ENCODE results near the gene SLIT2. TPM values are rescaled to one million over a fixed set of nuclear protein-coding genes. Genes with fewer than 3 reads are reported as not detected.

Gene SLIT2
- polyA plus RNA-seq, 1 donor (not counting 4 experiments of a cell fraction or from before 2014, with no cell fraction given), result 7.5 TPM

DNA sequence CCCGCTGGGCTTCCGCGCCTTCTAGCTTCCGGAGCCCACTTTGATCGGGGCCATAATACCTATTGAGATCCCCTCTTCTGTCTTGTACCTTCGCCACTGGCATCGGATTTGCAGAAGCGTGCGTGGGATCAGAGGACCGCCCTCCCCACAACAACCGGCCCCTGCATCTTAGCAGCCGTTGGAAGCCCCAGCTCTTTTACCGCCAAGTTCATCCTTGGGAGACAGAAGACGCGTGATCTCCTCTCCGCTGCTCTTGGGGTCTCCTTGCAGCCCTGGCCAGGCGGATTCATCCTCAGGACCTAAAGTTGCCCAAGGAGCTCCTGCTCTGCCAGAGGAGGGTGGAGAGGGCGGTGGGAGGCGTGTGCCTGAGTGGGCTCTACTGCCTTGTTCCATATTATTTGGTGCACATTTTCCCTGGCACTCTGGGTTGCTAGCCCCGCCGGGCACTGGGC, 1.6 kb downstream of the SLIT2 start:
- no peak for FAIRE-seq
- no peak for DNase-seq (ENCODE audit: low read depth, low spot score)
- H3K4me3 ChIP-seq (ENCODE audit: control insufficient read depth in 2 of 3, extremely low read depth in 1 of 3, insufficient read depth in 2 of 3, low read depth in 1 of 3, low read length in 3 of 3), result peak overlapping the region; percentile 62 to 90 (median 84)
- H3K27me3 ChIP-seq (ENCODE audit: control insufficient read depth, extremely low read depth, insufficient read depth, low read length), result no peaks in the 10 kb centered on the region
- peak overlapping the region; percentile 91 for H2AFZ ChIP-seq (ENCODE audit: control insufficient read depth, low read length)
- H3K36me3 ChIP-seq (ENCODE audit: control insufficient read depth in 2 of 2, extremely low read depth in 1 of 2, insufficient read depth in 2 of 2, low read length in 2 of 2), result no peaks in the 10 kb centered on the region
- H3K4me2 ChIP-seq (ENCODE audit: control insufficient read depth, extremely low read depth, insufficient read depth, low read depth, low read length), result peak overlapping the region; percentile 94
- H3K9ac ChIP-seq (ENCODE audit: control insufficient read depth, extremely low read depth, insufficient read depth, low read length), result peak overlapping the region; percentile 81
- H4K20me1 ChIP-seq (ENCODE audit: control insufficient read depth, extremely low read depth, insufficient read depth, low read length), result no peaks in the 10 kb centered on the region
- no peaks in the 10 kb centered on the region for H3K9me3 ChIP-seq (ENCODE audit: control insufficient read depth, low read depth, low read length)
- dilution Hi-C loops (cut with MboI; ENCODE audit: extremely low pct_ligation_motif_present, low sequenced_read_pairs), result no loop called here
- H3K4me1 ChIP-seq (ENCODE audit: control insufficient read depth, extremely low read depth, insufficient read depth, low read length), result peaks cover 19% of the 10 kb centered on the region
- H3K27ac ChIP-seq (ENCODE audit: control insufficient read depth, insufficient read depth, low read length), result no peak overlapping the region
- H3K79me2 ChIP-seq (ENCODE audit: control insufficient read depth, insufficient read depth, low read length), result peaks cover 41% of the 10 kb centered on the region
- no peaks in the 10 kb centered on the region for H3K9me1 ChIP-seq (ENCODE audit: control insufficient read depth, extremely low read depth, insufficient read depth, low read length)
- no peak for TF ChIP-seq EZH2 (IDR thresholded peaks at IDR 0.05; ENCODE audit: low read length)
- no peak for TF ChIP-seq CTCF (optimal IDR thresholded peaks at IDR 0.05 in 1 of 3, IDR thresholded peaks at IDR 0.05 in 1 of 3, conservative IDR thresholded peaks at IDR 0.05 in 1 of 3; ENCODE audit: extremely low read depth in 1 of 3, insufficient read depth in 2 of 3, low read length in 3 of 3)

DNA sequence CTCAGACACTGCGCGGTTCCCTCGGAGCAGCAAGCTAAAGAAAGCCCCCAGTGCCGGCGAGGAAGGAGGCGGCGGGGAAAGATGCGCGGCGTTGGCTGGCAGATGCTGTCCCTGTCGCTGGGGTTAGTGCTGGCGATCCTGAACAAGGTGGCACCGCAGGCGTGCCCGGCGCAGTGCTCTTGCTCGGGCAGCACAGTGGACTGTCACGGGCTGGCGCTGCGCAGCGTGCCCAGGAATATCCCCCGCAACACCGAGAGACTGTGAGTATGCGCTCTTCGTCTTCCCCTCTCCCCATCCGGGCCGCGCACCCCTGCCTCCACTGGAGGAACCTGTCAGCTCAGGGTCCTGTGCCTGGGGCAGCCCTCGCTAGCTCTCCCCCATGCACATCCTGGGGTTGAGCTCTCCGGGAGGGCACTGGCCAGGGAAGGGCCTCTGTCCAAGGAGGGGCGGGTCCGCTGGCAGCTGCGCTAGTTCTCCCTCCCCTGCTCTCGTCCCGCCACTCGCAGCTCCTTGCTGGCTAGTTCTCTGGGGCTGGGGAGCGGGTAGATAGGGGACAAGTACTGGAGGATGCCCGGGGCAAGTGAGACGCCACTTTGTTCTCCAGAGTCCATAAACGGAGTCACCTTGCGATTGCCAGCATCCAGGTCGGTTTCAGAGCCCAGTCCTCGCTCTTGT, 2.2 kb downstream of the SLIT2 start:
- Histone ChIP-seq H3K9me1 (ENCODE audit: control insufficient read depth, extremely low read depth, insufficient read depth, low read length) (no peaks in the 10 kb centered on the region), H3K4me1 (ENCODE audit: control insufficient read depth, extremely low read depth, insufficient read depth, low read length) (peaks cover 17% of the 10 kb centered on the region), H3K4me2 (ENCODE audit: control insufficient read depth, extremely low read depth, insufficient read depth, low read depth, low read length) (peak overlapping the region; percentile 94), H3K9me3 (ENCODE audit: control insufficient read depth, low read depth, low read length) (no peaks in the 10 kb centered on the region), H3K27ac (ENCODE audit: control insufficient read depth, insufficient read depth, low read length) (peak overlapping the region; percentile 67), H3K27me3 (ENCODE audit: control insufficient read depth, extremely low read depth, insufficient read depth, low read length) (no peaks in the 10 kb centered on the region), H3K36me3 (ENCODE audit: control insufficient read depth in 2 of 2, extremely low read depth in 1 of 2, insufficient read depth in 2 of 2, low read length in 2 of 2) (no peaks in the 10 kb centered on the region), H3K4me3 (ENCODE audit: control insufficient read depth in 2 of 3, extremely low read depth in 1 of 3, insufficient read depth in 2 of 3, low read depth in 1 of 3, low read length in 3 of 3) (peak overlapping the region; percentile 62 to 90 (median 84)), H4K20me1 (ENCODE audit: control insufficient read depth, extremely low read depth, insufficient read depth, low read length) (no peaks in the 10 kb centered on the region), H2AFZ (ENCODE audit: control insufficient read depth, low read length) (peak overlapping the region; percentile 91), H3K79me2 (ENCODE audit: control insufficient read depth, insufficient read depth, low read length) (peaks cover 41% of the 10 kb centered on the region), H3K9ac (ENCODE audit: control insufficient read depth, extremely low read depth, insufficient read depth, low read length) (peak overlapping the region; percentile 81)
- dilution Hi-C loops (cut with MboI; ENCODE audit: extremely low pct_ligation_motif_present, low sequenced_read_pairs), result no loop called here
- FAIRE-seq (no peak), DNase-seq (ENCODE audit: low read depth, low spot score) (no peak)
- TF ChIP-seq EZH2 (IDR thresholded peaks at IDR 0.05; ENCODE audit: low read length), result no peak
- no peak for TF ChIP-seq CTCF (optimal IDR thresholded peaks at IDR 0.05 in 1 of 3, IDR thresholded peaks at IDR 0.05 in 1 of 3, conservative IDR thresholded peaks at IDR 0.05 in 1 of 3; ENCODE audit: extremely low read depth in 1 of 3, insufficient read depth in 2 of 3, low read length in 3 of 3)

Measured in keratinocyte (primary cell).